GM19463 (cell line): ENCODE results near the gene EPHA4.

Source experiments
- ATAC-seq: cut with Tn5 transposase; IDR thresholded peaks from one replicate; pipeline ENCODE4 v1.9.1; 2021; ENCODE audit warnings: mild to moderate bottlenecking, moderate library complexity; ENCODE audit not compliant: unreplicated experiment

EPHA4 gene

DNA sequence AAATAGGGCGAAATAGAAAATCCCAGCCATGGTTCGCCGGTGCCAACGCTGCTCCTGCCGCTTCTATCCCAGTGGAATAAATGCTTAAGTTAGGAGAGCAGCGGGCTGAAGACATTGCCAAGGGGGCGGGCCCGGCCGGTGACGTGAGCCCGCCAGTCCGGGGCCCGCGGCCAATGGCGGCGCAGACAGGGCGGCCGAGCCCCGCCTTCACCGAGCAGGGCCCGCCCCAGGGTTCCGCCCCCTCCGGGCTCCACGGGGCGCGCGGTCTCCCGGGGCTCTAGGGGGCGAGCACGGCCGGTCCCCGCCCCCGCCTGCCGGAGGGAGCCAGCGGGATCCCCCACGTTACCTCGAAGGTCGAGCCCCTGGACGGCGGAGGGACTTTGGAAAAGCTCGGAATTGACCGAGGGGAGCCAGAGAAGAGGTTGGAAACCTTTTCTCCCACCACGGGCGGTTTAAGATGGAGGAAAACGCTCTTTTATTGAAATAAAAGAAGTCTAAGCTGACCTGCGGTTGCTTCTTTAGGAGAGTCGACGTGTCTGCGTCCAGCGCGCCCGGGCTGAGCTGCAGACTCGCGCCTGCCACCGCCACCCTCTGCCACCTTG, at the start of gene EPHA4:
Gene EPHA4 (minus strand): TSS at position 86 of the 602 bp plus-strand sequence. CDS start 56 bp downstream, at position 30.
- peak; percentile 87 for ATAC-seq

DNA sequence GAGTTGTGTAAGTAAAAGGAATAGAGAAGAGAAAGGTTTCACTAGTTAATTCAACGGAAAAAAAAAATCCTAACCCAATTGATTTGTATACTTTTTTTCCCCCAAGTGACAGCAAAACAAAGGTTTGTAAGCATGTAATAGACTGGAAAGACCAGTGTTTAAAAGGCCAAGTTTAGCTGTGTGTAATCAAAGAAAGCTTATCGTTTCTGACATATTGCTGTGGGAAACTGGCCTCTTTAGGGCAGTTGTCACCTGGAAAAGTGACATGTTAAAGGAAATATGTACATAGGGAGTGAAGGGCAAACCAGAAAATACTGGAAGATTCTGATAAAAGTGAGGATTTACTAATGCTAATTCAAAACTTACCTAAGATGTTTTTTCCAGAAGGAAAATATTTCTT, 45.9 kb upstream of the EPHA4 start:
- no peak for ATAC-seq

DNA sequence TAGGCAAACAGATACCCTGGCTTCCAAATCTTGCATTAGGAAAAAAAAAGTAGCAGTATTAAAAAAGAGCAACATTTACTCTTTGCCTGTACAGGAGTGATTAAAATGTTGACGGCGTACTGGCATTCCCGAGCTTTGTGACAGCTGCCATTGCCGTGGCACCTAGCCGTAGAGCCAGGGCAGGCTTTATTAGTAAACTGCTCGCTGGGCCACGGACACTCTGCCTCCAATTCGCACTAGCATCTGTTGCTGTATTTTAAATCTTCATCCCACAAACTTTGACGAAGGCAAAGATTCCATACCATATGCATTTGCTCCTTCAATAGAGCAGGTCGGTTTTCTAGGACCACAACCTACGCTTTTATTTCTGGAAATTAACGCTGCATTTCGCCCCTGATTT, 44.5 kb upstream of the EPHA4 start:
- no peak for ATAC-seq

DNA sequence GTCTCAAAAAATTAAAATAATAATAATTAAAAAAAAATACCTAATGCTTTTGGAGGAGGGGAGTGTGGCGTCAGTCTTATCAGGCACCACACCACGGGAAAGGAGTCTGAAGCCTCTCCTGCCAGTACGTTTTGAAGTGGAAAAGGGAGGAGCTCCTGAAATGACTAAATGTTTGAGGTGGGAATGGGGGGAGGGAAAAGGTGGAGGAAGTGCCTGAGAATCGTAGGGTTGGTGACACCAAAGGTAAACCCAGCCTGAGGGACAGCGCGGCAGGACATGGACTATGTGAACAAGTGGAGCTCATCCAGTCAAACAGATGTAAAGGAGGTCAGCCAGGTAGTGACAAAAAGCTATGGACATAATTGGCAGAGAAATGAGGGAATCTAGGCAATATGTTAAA, 42.2 kb upstream of the EPHA4 start:
- ATAC-seq: no peak

DNA sequence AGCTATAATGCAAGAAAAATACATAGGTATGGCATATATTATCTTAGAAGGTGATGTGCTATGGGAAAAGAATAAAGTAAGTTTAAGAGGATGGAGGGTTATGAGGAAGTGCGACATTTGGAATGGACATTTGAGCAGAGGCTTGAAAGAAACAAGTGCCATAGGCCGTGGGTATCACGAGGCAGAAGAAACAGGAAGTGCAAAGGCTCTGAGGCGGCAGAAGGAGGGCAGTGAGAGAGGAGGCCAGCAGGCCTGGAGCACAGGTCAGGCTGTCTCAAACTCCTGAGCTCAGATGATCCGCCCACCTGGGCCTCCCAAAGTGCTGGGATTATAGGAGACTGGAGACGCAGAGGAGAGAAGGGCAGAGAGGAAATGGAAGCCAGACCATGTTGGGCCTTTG, 40.7 kb upstream of the EPHA4 start:
- ATAC-seq: no peak

DNA sequence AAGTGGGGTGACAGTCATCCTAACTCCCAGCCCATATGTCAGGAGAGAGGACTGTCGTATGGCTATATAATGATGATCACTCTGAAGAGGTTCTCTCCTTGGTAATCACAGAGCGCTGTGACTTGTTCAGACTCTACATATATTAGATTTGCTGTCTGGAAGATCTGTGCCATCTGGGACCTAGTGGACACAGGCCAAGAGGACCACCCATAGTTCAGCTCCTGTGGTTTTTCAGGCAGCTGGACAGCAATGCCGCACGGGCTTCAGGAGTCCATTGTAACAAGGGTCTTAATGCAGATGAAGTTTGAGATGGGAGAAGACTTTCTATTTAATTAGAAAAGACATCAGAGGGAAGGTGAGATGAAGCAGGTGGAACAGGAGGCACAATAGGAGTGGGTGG, 40.1 kb upstream of the EPHA4 start:
- no peak for ATAC-seq

DNA sequence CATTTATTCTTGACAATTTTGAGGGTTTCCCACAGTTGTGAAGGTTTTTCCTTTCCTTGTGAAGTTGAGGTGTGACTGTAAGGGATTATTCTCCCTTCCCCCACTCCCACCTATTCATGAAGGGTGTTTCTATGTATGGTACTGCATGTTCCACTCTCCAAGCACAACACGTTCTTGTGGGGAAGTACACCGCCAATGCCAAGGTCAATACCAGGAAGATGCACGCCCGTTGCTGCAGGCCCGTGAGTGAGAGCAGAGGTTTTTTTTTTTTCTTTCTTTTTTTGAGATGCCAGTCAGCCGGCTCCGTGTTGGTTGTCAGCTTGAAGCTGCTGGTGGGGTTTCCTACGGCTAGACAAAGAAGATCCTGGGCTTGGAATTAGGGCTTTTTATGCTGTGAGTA, 38.6 kb upstream of the EPHA4 start:
- no peak for ATAC-seq

DNA sequence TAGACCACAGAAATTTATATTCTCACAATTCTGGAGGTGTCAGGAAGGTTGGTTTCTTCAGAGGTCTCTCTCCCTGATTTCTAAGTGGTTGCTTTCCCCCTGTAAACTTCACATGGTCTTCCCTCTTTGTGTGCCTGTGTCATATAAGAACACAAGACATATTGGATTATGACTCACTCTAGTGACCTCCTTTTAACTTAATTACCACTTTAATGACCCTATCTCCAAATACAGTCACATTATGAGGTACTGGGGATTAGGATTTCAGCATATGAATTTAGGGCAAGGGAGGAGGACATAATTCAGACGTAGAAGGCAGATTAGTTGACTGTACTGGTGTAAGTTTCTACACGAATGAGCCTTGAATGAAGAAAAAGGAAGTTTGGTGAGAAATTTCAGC, 38.2 kb upstream of the EPHA4 start:
- no peak for ATAC-seq

DNA sequence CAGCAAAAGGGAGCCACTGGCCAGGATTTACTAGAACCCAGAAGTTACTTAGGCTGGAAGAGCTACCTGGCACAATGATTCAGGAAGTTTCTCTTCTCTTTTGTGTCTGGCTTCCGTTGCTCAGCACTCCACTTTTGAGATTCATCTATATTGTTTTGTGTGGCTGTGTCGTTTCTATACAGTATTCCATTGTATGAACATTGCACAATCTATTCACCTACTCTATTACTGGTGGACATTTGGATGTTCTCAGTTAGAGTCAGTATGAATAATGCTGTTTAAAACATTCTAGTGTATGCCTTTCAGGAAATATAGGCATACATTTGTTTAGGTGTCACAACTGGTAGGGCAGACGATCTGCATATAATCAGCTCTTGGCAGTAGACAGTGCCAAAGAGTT, 36.3 kb upstream of the EPHA4 start:
- no peak for ATAC-seq

DNA sequence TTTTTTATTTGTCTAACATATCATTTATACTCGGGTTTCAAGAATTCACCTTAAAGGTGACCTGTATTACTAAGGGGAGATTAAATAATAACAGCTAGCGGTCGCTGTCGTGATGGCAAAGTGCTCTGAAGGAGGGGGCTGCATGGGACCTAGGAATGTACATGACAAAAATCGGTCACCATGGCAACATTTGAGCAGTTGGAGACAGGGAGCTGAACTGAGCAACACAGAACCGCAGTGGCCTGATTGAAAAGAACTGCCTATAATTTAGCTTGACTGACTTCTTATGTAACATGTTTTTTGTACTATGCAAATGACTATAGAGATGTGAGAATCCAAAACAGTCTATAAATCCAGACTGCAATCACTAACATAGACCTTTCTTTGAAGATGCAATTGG, 34.3 kb upstream of the EPHA4 start:
- ATAC-seq: no peak

DNA sequence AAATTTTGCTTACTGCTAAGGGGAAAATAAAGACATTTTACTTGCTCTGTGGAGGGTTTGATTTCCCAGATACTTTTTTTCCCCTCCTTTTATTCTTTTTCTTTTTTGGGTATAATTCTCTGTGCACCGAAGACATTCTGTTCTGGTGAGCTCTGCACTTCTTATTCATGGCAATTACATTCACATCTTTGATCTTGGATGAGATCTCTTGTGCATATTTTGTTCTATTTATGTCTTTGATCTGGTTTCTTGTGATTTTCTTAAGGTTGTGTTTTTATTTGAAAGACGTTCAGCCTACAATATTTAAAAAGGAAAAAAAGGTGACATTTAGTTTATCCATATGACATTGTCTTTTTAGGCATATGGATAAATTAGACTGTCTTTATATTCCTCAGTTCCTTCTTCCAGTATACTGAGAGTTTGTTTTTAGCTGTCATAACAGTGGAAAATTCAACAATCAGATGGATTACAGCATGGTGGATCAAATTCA, 33.7 kb upstream of the EPHA4 start:
- ATAC-seq: no peak

DNA sequence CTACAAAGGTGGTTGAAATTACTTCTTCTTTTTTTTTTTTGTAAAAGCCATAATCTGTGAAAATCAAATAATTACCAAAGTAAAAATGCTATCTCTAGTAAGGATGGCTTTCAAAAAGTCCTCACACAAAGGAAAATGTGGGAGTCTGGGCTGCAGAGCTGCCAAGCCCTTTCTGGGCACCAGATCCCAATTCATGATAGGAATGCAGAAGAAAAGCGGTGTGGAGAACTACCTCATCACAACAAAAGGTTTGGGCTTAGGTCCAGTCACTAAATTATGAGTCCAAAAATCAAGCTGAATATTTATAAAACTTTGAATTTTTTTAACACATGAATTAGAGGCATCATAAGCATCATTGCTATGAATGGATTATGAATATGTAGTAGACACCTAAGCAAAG, 30.8 kb upstream of the EPHA4 start:
- no peak for ATAC-seq

DNA sequence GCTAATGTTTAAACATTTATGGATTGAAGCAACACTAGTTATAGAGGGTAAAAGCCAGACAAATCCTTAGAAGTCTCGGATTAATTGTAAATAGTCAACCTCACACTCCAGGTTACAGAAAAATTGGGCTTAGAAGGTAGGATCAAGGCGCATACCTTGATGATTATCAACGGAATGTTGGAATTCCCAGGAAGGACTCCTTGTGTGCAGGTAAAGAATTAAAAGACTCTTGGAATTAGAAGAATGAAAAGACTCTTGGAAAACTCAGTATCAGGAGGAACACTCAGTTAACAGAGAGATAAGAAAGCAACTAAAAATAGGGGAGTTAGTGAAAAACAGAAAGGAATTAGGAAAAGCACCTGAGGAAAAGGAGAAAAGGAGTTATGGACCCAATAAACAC, 29.3 kb upstream of the EPHA4 start:
- no peak for ATAC-seq

DNA sequence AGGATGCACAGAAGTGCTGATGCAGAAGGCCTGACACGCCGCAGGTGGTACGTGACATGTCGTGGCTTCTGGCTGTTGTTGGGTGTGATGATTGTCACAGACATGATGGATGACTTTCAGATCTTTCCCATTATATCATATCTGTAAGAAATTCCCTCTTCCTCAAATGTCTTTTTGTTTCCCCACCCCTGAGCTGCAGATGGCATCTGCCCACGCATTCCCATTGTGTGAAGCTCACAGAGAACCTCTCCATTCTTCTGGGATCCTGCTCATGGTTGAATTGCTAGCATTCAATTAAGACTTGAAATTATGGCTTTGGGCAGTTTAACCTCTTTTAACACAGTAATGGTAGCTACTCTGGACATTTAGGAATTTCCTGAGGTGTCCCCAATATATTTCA, 28.3 kb upstream of the EPHA4 start:
- ATAC-seq: no peak

DNA sequence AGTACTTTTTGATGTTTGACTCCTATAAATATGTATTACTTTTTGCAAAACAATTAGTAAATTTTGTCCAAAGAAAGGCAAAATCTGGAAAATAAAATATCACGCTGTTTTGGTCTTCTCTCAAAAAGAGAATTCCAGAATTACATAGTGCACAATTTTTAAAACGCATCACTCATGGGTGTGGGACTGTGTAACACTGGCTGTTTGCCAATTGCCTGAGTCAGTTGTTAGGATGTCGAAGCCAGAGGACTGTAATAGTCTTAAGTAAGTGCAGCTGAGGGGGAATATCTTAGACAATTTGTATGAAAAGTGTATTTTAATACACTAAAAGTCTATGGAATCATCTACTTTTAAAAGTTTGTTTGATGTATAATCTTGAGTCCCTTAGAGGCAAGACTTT, 24.1 kb upstream of the EPHA4 start:
- ATAC-seq: no peak

DNA sequence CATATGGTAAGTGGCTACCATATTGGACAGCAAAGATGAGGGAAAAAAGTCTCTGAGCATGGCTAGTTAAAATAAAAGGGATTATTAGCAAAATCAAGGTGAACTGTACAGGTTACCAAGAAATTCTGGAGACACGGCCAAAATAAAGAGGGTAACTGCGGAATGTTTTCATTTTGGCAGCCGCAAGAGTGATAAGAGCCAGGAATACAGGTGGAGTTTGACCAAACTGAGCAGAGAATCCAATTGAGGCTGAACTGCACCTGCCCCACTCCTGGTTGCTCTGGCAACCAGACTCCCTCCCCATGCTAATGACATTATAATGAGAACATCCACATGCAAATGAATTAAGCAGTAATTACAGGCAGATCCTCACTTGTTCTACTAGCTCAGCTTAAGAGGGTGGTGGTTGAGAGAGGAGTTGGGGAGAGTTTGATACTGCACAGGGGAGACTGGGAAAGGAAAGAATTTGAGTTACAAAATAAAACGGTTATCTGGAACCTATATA, 18.8 kb upstream of the EPHA4 start:
- ATAC-seq: no peak

DNA sequence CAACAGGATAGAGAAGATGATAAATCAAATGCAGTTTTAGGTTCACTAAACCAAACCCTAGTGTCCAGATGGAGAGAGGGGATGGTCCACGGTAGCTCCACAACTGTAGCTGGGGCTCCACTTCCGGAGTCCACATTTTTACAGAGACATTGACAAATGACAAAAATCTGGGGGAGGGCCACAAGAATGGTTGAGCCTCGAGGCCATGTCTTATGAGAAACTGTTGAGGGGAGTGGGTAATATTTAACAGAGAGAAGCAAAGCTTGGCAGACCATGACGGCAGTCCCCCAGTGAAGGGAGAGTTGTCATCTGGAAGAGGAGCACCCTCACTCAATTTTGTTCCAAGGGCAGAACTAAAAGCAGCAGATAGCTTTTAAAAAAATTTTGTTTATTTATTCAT, 17.6 kb upstream of the EPHA4 start:
- no peak for ATAC-seq

DNA sequence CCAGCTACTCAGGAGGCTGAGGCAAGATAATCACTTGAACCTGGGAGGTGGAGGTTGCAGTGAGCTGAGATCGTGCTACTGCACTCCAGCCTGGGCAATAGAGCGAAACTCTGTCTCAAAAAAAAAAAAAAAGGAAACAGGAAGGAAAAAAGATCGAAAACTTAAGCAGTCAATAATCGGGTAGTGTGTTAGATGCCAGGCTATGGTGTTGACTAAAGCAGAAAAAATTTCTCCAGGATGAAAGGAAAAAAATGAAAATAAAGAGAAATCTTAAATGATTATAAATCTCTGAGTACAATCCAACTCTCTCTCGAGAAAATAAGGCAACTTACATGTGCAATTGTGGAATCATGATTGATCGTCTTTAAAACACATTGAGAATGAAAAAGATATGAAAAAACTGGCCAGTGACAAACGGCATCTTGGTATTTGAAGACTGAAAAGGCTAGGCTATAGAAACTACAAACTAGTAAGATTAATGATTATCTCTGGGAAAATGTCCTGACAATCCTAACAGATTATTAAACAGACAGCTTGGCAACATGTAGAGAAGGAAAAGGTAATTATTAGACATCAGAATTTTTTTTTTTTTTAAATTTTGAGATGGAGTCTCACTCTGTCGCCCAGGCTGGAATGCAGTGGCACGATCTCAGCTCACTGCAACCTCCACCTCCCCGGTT, 16.3 kb upstream of the EPHA4 start:
- no peak for ATAC-seq

DNA sequence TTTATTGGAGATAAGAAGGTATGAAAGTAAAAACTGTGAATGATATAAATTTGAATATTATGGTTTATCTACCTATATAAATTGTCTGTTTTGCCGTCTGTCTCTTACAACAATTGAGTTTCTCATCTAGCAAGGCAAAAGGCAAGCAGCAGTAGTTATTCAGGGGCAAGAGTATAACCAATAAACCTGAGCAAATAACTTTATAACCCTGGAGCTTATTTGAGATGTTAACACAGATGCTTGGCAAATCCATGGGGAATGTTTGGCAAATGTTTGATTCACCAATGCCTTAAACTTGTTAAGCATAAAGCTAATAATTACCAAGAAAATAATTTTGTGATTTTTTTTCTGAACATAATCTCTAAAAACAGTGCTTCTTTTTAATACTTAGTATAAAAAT, 9.9 kb upstream of the EPHA4 start:
- ATAC-seq: no peak

DNA sequence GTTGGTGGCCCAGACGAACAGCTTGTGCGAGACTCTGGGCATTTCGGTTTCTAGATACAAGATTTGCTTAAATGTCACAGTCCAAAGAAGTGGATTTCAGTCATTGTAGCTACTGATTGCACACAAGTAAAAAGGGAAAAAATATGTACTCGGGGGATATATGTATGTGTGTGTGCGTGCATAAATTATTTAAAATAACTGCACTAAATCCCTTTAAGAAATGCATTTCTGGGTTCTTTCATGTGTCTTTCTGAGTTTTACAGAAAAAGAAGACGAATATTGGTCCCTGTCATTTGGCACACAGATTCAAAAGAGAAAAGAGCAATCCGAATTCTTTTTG, 2.1 kb upstream of the EPHA4 start:
- ATAC-seq: no peak

DNA sequence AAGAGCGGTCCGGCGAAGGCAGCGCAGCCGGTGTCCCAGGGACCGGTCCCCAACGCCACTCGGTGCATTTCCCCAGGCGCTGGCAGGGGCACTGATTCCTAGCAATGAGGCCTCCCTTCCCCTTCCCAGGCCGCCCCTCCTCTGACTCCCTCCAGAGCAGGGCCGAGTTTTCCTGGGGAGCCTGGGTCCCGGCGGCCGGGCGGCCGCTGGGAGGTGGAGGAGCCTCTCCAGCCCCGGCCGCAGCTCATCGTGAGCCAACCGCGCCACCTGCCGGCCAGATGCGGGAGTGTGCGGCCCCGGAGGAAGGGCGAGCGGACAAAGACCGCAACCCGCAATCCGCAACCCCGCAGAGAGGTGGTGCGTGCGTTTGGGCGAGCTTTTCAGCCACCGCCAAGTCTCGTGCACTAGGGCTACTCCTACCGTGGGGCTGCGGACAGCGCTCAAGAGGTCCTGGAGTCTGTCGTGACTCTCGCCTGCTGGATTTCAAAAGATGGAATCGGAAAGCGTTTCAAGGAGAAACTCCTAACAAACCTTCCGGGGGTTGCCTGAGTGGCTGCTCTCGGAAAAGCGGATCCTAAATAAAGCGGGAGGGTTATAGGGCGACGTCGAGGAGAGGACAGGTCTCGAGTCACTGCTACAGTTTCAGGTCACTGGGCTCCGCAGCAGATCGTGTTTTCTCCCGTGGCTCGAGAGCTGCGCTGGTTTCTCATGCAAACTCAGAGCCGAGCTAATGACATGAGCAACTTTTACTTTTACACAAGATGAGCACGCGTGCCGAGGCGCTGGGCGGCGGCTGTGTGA, 1.5 kb upstream of the EPHA4 start:
- ATAC-seq: peak; percentile 54

DNA sequence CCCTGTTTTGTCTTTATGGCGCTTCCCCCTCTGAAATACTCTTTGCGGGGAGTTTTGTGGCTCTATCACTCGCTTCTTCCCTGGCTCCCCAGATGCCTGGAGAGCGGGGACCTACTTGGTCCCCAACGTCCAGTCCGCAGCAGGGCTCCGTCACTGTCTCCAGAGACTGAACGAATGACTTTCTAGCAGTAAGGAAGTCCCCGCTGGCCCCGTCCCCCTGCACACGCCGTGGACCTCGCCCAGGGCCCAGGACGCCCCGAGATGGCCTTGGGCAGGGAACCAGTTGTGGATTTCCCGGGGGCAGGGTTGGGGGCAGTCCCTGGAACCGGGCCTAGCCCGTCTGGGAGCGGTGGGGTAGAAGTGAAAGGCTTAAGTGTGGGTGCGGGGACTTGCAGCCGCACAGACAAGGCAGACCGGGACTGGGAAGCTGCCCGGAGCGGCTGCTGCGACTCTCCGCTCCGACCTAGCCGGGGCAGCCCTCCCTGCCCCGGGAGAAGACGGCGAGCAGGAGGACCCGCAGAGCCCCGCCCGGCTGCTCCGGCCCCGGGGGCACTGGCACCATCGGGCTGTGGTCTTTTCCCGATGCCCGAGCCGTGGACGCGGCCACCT, 821 bp upstream of the EPHA4 start:
- ATAC-seq: peak; percentile 18
